NOMO-1 treated with dmso at 0.1 percent for 144 hours (cell line): ENCODE results near the gene SMPDL3B.

Source experiments
- DNase-seq: peaks from one replicate; lab custom pipeline; 2025; ENCODE audit not compliant: unreplicated experiment; lab: John Stamatoyannopoulos, UW

SMPDL3B gene, protein sequence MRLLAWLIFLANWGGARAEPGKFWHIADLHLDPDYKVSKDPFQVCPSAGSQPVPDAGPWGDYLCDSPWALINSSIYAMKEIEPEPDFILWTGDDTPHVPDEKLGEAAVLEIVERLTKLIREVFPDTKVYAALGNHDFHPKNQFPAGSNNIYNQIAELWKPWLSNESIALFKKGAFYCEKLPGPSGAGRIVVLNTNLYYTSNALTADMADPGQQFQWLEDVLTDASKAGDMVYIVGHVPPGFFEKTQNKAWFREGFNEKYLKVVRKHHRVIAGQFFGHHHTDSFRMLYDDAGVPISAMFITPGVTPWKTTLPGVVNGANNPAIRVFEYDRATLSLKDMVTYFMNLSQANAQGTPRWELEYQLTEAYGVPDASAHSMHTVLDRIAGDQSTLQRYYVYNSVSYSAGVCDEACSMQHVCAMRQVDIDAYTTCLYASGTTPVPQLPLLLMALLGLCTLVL

GRCh38 chr1:27934818-27935549, at the start of gene SMPDL3B:
Gene SMPDL3B (plus strand): TSS chr1:27935000. CDS start chr1:27935184, 184 bp downstream.
- no peak for DNase-seq

- DNase-seq = peak; percentile 82
Observed at GRCh38 chr1:27885114-27885528, 49.7 kb upstream of the SMPDL3B start.

DNA sequence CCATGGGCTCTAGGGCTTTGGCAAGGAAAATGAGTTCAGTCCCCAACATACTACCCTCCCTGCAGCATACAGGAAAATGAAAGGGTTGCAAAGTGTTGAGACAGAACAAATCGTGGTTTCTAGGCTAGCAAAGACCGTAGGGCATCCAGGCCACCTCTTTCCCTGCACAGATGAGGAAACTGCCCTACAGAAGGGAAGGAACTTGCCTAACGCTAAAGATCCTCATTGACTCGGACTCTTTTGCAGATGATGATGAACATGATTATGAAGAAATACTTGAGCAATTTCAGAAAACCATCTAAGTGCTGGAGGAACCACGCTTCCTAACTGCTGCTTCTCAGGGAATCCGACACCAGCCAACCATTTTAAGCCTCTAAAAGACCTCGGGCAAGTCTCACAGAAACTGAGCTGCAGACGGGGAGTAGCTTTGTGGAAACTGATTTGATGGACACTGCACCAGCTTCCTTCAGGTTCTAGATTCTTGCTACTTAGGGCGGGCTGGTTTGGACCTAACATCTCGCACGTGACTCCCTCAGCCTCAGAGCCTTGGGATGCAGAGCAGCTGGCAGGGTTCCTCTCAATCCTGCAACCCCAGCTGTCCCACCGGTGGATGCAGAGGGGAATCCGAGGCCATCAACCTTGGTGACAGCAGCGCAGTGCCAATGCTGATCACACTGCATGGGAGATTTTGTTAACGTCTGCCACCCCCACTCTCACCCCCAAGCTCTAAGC, 49.0 kb upstream of the SMPDL3B start:
- DNase-seq = peak; percentile 89

- DNase-seq = no peak
Observed at GRCh38 chr1:27886353-27886679, 48.5 kb upstream of the SMPDL3B start.

DNA sequence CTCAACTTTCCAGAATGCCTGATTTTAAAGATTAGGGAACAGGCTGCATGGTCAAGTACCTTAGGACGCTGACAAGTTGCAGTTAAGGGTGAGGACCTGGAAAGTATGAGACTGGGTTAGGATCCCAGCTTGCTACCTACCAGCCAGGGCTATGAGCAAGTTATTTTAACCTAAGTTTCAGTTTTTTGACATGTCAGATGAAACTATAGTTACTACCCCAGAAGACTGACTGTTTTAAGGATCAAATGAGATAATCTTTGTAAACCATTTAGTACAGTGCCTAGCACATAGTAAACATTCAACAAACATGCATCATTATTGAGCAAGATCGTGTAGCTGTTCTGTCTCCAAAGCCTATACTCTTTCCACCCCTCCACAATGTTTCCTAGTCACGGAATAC, 48.1 kb upstream of the SMPDL3B start:
- DNase-seq = no peak

GRCh38 chr1:27887215-27888021, 47.4 kb upstream of the SMPDL3B start:
- DNase-seq = peak; percentile 82

- no peak for DNase-seq
Observed at GRCh38 chr1:27889506-27889905, 45.3 kb upstream of the SMPDL3B start.

DNA sequence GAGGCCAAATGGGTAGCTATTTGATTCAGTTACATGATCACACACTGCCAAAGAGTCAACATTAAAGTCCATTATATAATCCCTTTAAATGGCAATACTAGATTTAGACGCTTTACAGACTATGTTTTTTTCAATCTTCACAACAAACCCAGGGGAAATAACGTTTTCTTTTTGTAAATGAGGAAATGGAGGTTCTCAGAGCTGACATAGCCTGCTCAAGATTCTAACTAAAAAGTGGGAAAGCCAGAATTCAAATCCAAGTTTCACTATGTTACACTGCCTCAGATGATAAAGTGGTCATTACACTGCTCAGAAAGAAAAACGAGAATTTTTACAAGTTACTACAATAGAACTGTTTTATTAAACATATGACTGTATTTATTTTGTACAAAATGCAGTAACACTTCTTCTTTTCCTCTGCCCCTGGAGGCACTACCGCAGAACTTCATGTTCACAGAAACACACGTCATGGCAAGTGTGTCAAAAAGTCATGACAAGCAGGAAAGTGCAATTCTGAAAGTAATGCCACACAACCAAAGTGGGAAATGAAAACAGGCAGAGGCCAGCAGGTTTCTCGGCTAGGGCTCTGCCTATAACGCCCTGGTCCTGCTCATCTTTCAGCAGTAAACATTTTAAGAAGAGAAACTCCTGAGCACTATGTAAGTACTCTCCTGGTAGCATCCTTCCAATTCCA, 43.5 kb upstream of the SMPDL3B start:
- DNase-seq = peak; percentile 46

GRCh38 chr1:27894521-27894920, 40.3 kb upstream of the SMPDL3B start:
- no peak for DNase-seq

- no peak for DNase-seq
Observed at GRCh38 chr1:27906759-27907158, 28.0 kb upstream of the SMPDL3B start.

DNA sequence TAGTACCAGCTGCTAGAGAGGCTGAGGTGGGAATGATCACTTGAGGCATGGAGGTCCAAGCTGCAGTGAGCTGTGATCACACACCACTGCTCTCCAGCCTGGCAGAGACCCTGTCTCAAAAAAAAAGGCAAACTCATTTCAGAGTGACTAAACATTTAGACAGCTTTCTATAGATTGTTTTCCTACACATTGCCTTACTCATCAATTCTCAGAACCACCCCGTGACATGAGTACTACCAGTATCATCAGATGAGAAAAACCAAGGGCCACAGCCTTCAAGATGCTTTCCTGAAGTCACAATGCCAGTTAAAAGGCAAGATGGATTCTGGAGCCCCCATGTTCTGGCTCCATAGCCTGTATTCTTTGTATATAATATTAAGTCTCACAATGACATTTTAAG, 22.4 kb upstream of the SMPDL3B start:
- no peak for DNase-seq

- DNase-seq = no peak
Observed at GRCh38 chr1:27915082-27915575, 19.7 kb upstream of the SMPDL3B start.

- no peak for DNase-seq
Observed at GRCh38 chr1:27922272-27922671, 12.5 kb upstream of the SMPDL3B start.

DNA sequence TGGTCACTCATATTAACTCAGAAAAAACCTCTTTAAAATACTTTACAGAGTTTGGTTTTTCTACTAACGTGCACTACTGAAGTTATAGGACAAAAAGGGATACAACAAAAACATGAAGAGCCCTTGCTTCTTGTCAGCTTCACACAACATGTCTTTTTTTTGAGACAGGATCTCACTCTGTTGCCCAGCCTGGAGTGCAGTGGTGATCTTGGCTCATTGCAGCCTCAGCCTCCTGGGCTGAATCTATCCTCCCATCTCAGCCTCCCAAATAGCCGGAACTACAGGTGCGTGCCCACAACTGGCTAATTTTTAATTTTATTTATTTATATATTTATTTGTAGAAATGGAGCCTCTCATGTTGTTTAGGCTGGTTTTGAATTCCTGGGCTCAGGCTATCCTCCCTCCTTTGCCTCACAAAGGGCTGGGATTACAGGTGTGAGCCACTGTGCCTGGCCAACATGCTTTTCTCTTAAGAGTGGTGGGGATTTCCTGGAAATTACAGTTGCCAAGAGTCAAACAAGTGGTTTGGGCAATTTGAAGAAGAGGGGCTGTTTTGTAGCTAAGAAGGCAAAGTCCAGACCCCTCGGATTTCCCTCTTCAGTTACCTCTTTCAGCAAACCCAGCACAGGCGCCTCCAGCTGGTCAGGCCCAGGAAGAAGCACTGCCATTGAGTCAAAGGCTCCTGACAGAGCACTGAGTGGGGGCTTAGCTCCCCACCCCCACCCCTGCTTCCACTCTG, 6.4 kb upstream of the SMPDL3B start:
- no peak for DNase-seq

DNA sequence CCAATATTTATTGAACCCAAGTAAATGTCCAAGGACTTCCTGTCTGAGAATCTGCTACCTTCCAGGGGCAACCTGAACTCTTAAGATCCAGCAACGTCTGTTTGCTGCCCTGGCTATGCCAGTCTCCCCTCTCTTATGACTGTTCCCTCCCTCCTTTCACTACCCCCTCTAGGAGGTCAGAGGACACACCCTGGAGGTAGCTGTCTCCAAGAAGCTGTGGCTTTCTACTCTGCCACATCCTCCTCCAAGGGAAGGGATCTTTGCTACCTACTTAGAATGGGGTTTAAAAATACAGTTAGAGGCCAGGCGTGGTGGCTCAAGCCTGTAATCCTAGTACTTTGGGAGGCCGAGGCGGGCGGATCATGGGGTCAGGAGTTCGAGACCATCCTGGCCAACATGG, 3.6 kb upstream of the SMPDL3B start:
- no peak for DNase-seq

DNA sequence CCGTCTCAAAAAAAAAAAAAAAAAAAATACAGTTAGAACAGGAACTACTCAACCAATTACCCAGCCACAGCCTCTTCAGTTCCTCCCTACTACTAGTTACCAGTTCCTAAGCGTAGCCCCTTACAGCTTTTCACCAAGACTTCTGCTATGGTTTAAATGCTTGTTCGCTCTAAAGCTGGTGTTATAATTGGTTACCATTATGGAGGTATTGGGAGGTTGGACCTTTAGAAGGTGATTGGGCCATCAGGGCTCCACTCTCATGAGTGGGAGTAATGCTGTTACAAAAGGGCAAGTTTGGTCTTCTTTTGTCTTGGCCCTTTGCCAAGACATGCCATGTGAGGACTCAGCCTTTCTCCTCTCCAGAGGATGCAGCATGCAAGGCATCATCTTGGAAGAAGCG, 3.0 kb upstream of the SMPDL3B start:
- peak; percentile 82 for DNase-seq

GRCh38 chr1:27935721-27936120, 921 bp downstream of the SMPDL3B start:
- no peak for DNase-seq

GRCh38 chr1:27936370-27936769, 1.6 kb downstream of the SMPDL3B start:
- no peak for DNase-seq

- DNase-seq = no peak
Observed at GRCh38 chr1:27937524-27937836, 2.7 kb downstream of the SMPDL3B start.

GRCh38 chr1:27938488-27938887, 3.7 kb downstream of the SMPDL3B start:
- DNase-seq = no peak
